ENCODE measurements around the gene HBZ. TPM values are rescaled to one million over a fixed set of nuclear protein-coding genes. Genes with fewer than 3 reads are reported as not detected.

Gene HBZ
- total and polyA plus RNA-seq, 9 of the 15 experiments (the other 6 are each of a cell fraction or from before 2014, with no cell fraction given), result 58.0 to 610 (median 113) TPM

DNA sequence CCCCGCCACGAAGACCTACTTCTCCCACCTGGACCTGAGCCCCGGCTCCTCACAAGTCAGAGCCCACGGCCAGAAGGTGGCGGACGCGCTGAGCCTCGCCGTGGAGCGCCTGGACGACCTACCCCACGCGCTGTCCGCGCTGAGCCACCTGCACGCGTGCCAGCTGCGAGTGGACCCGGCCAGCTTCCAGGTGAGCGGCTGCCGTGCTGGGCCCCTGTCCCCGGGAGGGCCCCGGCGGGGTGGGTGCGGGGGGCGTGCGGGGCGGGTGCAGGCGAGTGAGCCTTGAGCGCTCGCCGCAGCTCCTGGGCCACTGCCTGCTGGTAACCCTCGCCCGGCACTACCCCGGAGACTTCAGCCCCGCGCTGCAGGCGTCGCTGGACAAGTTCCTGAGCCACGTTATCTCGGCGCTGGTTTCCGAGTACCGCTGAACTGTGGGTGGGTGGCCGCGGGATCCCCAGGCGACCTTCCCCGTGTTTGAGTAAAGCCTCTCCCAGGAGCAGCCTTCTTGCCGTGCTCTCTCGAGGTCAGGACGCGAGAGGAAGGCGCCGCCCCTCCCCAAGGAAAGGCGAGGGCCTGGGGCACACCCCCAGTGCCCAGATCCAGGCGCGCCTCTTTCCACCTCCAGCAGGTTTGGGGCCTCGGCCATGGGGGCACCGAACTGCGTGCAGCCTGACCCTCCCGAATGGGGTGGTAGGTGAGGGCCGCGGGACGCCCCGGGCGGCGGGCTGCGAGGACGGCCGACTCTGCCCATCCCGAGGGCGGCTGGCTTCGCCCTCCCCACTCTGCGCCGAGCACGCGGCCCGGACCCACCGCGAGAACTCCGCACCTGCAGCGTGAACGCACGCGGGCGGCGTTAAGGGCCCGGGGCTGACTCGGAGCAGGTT is 28.5 kb downstream of the HBZ start (continued):
- TF ChIP-seq KAT7 (CRISPR knock-in tag; IDR thresholded peaks at IDR 0.05; ENCODE audit: borderline replicate concordance), result peak; percentile 100
- no peak for TF ChIP-seq SP2 (IDR thresholded peaks at IDR 0.05; ENCODE audit: extremely low read depth, low read depth, low read length, poor library complexity, severe bottlenecking)
- no peak for TF ChIP-seq ZNF212 (CRISPR knock-in tag; IDR thresholded peaks at IDR 0.05)
- peak; percentile 93 for TF ChIP-seq FUS (optimal IDR thresholded peaks at IDR 0.05; ENCODE audit: low read depth, low read length)
- no peak for TF ChIP-seq POLR2AphosphoS5 (IDR thresholded peaks at IDR 0.05; ENCODE audit: control insufficient read depth, insufficient read depth, low read depth, low read length)
- no peak for TF ChIP-seq SNIP1 (IDR thresholded peaks at IDR 0.05; ENCODE audit: low read depth)
- TF ChIP-seq POLR3A (IDR thresholded peaks at IDR 0.05; ENCODE audit: borderline replicate concordance, extremely low read depth, insufficient read depth, insufficient read length), result no peak
- TF ChIP-seq ZNF778 (CRISPR knock-in tag; IDR thresholded peaks at IDR 0.05), result no peak
- TF ChIP-seq EP400 (IDR thresholded peaks at IDR 0.05), result peak; percentile 88; the same call in 1 of the 2 replicates
- peak; percentile 6 for TF ChIP-seq DACH1 (IDR thresholded peaks at IDR 0.05; ENCODE audit: partially characterized antibody)
- no peak for TF ChIP-seq SIRT6 (IDR thresholded peaks at IDR 0.05; ENCODE audit: low read depth, low read length)
- TF ChIP-seq CSDE1 (IDR thresholded peaks at IDR 0.05), result no peak
- TF ChIP-seq OTX1 (CRISPR knock-in tag; IDR thresholded peaks at IDR 0.05), result no peak
- no peak for TF ChIP-seq KDM5B (IDR thresholded peaks at IDR 0.05; ENCODE audit: insufficient replicate concordance, low read depth, low read length)
- TF ChIP-seq ATF7 (IDR thresholded peaks at IDR 0.05), result peak; percentile 60; the same call in 1 of the 2 replicates
- no peak for TF ChIP-seq ZNF146 (CRISPR knock-in tag; IDR thresholded peaks at IDR 0.05; ENCODE audit: unreplicated experiment)
- TF ChIP-seq ZNF316 (IDR thresholded peaks at IDR 0.05), result no peak
- TF ChIP-seq, protein P1, sequence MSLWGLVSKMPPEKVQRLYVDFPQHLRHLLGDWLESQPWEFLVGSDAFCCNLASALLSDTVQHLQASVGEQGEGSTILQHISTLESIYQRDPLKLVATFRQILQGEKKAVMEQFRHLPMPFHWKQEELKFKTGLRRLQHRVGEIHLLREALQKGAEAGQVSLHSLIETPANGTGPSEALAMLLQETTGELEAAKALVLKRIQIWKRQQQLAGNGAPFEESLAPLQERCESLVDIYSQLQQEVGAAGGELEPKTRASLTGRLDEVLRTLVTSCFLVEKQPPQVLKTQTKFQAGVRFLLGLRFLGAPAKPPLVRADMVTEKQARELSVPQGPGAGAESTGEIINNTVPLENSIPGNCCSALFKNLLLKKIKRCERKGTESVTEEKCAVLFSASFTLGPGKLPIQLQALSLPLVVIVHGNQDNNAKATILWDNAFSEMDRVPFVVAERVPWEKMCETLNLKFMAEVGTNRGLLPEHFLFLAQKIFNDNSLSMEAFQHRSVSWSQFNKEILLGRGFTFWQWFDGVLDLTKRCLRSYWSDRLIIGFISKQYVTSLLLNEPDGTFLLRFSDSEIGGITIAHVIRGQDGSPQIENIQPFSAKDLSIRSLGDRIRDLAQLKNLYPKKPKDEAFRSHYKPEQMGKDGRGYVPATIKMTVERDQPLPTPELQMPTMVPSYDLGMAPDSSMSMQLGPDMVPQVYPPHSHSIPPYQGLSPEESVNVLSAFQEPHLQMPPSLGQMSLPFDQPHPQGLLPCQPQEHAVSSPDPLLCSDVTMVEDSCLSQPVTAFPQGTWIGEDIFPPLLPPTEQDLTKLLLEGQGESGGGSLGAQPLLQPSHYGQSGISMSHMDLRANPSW (CRISPR knock-in tag; IDR thresholded peaks at IDR 0.05), result no peak; the same call in 1 of the 2 replicates
- TF ChIP-seq CXXC5 (CRISPR knock-in tag; IDR thresholded peaks at IDR 0.05), result peak; percentile 99
- TF ChIP-seq TCFL5 (CRISPR knock-in tag; conservative IDR thresholded peaks at IDR 0.05), result no peak
- TF ChIP-seq CEBPG (CRISPR knock-in tag; IDR thresholded peaks at IDR 0.05), result peak; percentile 73
- no peak for TF ChIP-seq CEBPG (tag; conservative IDR thresholded peaks at IDR 0.05 in 1 of 2, IDR thresholded peaks at IDR 0.05 in 1 of 2)
- no peak for TF ChIP-seq SPI1 (IDR thresholded peaks at IDR 0.05; ENCODE audit: borderline replicate concordance, low read depth, low read length)
